Naive thymus-derived CD4-positive, alpha-beta T cell (primary cell): ENCODE measurements around the gene PTPRR. TPM values are rescaled to one million over a fixed set of nuclear protein-coding genes. Genes with fewer than 3 reads are reported as not detected.

Experiments
- ATAC-seq: fragments of 150-1000 bp; cut with Tn5 transposase; 2 replicates; pipeline ENCODE4 v1.10.0; 2021; ENCODE audit warnings: mild to moderate bottlenecking, moderate library complexity
- CTCF ChIA-PET: fragments of 350-600 bp; sonication (Branson Sonifier 250); formaldehyde crosslinking; loops from one replicate; lab custom pipeline; 2021; ENCODE audit warnings: antibody characterized with exemption; lab: Charles Lee
- POLR2A ChIA-PET: fragments of 350-600 bp; sonication (Branson Sonifier 250); formaldehyde crosslinking; loops from one replicate; lab custom pipeline; 2021; ENCODE audit warnings: antibody characterized with exemption, inconsistent platforms; lab: Charles Lee
- DNase-seq, 9 donors: peaks; one replicate each; pipeline versions ENCODE4 v3.0.0 to v3.0.0-alpha.2; 2020 to 2022; ENCODE audit warnings: mixed read lengths in 1 of 9
- H3K27ac ChIP-seq: one replicate; pipeline ENCODE4 v1.7.0; 2013; ENCODE audit warnings: mild to moderate bottlenecking, low read depth, low read length, moderate library complexity
- H3K27me3 ChIP-seq, 2 donors: one replicate each; pipeline ENCODE4 v1.7.0; 2013; ENCODE audit warnings: low read length in 2 of 2, mild to moderate bottlenecking in 2 of 2, moderate library complexity in 2 of 2; ENCODE audit not compliant: control insufficient read depth in 2 of 2, insufficient read depth in 2 of 2
- H3K36me3 ChIP-seq, 3 experiments: 1 replicate in 2 of 3; 2 replicates in 1 of 3; pipeline ENCODE4 v1.7.0; 2013; ENCODE audit warnings: low read length in 3 of 3, mild to moderate bottlenecking in 3 of 3, moderate library complexity in 1 of 3; ENCODE audit not compliant: insufficient read depth in 3 of 3, control insufficient read depth in 2 of 3
- H3K4me1 ChIP-seq, 2 donors: one replicate each; pipeline ENCODE4 v1.7.0; 2013; ENCODE audit warnings: low read length in 2 of 2, mild to moderate bottlenecking in 2 of 2, moderate library complexity in 1 of 2; ENCODE audit not compliant: control insufficient read depth in 2 of 2, insufficient read depth in 2 of 2
- H3K4me3 ChIP-seq: 2 replicates; pipeline ENCODE4 v1.7.0; 2013; ENCODE audit warnings: mild to moderate bottlenecking, low read length
- H3K9me3 ChIP-seq, 3 experiments: 1 replicate in 2 of 3; 2 replicates in 1 of 3; pipeline ENCODE4 v1.7.0; 2013; ENCODE audit warnings: low read length in 3 of 3; ENCODE audit not compliant: control insufficient read depth in 2 of 3
- H3K27ac Mint-ChIP-seq, 9 donors: one replicate each; pipeline ENCODE4 v1.8.0; 2020 to 2022; ENCODE audit warnings: mixed read lengths in 9 of 9, mild to moderate bottlenecking in 8 of 9, moderate library complexity in 5 of 9, inconsistent platforms in 2 of 9
- H3K27me3 Mint-ChIP-seq, 5 donors: one replicate each; pipeline ENCODE4 v1.8.0; 2021 to 2022; ENCODE audit warnings: mixed read lengths in 5 of 5, mild to moderate bottlenecking in 1 of 5
- H3K36me3 Mint-ChIP-seq, 5 donors: one replicate each; pipeline ENCODE4 v1.8.0; 2020 to 2022; ENCODE audit warnings: mixed read lengths in 5 of 5, mild to moderate bottlenecking in 3 of 5, inconsistent platforms in 1 of 5
- H3K4me1 Mint-ChIP-seq, 7 donors: one replicate each; pipeline ENCODE4 v1.8.0; 2020 to 2022; ENCODE audit warnings: mixed read lengths in 7 of 7, mild to moderate bottlenecking in 3 of 7, inconsistent platforms in 1 of 7
- H3K4me3 Mint-ChIP-seq, 10 donors: one replicate each; pipeline ENCODE4 v1.8.0; 2020 to 2022; ENCODE audit warnings: mild to moderate bottlenecking in 10 of 10, mixed read lengths in 10 of 10, moderate library complexity in 6 of 10, inconsistent platforms in 2 of 10
- H3K9me3 Mint-ChIP-seq, 11 donors: one replicate each; pipeline ENCODE4 v1.8.0; 2020 to 2022; ENCODE audit warnings: mixed read lengths in 11 of 11, mild to moderate bottlenecking in 4 of 11, inconsistent platforms in 1 of 11, moderate library complexity in 1 of 11
- intact Hi-C, 2 donors: fragments of 100-400 bp; cut with micrococcal nuclease; formaldehyde crosslinking; loops; one replicate each; pipeline ENCODE4 v1.15.1; 2023
- polyA plus RNA-seq, 2 donors: library from polyadenylated mRNA; unstranded; fragments of 300-500 nt; fragmentation: Illumina TruSeq; gene quantifications; one replicate each; pipeline ENCODE4 v1.2.3, GENCODE V29; 2021
- total RNA-seq, 6 experiments: library from RNA in 5 of 6; stranded (reverse) in 5 of 6; gene quantifications; 1 replicate in 5 of 6; 2 replicates in 1 of 6; pipeline ENCODE4 v1.2.3 and lab custom pipeline; 2021 to 2026

PTPRR gene
- total and polyA plus RNA-seq, 7 experiments from 2014 or later = not detected

DNA sequence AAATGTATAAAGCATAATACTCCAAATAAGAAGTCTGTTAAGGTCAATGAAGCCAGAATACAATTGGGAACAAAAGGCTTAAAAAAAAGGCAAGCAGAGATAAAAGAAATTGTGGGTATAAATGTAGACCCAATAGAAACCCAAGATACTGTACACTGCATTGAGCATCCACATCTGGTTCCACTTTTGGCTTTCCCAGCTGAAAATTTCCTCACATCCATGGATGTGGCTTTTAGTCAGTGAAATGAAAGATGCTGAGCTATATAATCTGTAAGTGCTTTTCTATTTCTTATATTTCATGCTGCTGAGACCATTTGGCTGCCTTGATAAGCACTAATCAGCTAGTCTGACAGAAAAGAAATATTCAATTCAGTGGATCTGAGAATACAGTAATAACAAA is 83.5 kb downstream of the PTPRR start:
- ChIA-PET CTCF (no interaction called here), POLR2A (no interaction called here)
- H3K9me3 ChIP-seq = no peaks in the 10 kb centered on the region
- Mint-ChIP-seq H3K27ac (no peak overlapping the region), H3K4me1 (no peaks in the 10 kb centered on the region), H3K9me3 (peaks cover 0 to 5% (median 0%) of the 10 kb centered on the region in 11 donors), H3K36me3 (no peaks in the 10 kb centered on the region), H3K27me3 (peaks cover 0 to 9% (median 0%) of the 10 kb centered on the region in 5 donors), H3K4me3 (no peak overlapping the region)
- no peaks in the 10 kb centered on the region for H3K36me3 ChIP-seq
- DNase-seq (no peak), ATAC-seq (no peak)
- H3K27ac ChIP-seq = no peak overlapping the region
- no peak overlapping the region for H3K4me3 ChIP-seq
- no peaks in the 10 kb centered on the region for H3K4me1 ChIP-seq
- intact Hi-C loops = no loop called here
- no peaks in the 10 kb centered on the region for H3K27me3 ChIP-seq

DNA sequence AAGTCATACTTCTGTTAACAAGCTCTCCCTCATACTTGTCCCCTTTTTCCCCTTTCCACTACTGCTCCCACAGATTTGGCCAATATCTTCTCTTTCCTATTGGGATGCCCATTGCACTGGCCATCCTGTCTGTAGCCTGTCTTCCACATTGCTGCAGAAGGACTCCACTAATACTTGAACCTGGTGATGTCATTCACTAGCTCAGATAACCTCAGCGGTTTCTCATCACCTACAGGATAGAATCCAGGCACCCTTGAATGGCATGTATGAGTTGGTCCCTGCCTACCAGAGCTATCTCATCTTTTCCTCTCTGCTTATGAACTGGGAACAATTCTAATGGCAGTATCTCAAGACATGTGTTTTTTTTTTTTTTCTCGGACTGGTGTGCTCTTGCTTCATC is 84.6 kb downstream of the PTPRR start:
- CTCF ChIA-PET = no interaction called here
- Histone ChIP-seq H3K27ac (no peak overlapping the region), H3K27me3 (no peaks in the 10 kb centered on the region), H3K9me3 (no peaks in the 10 kb centered on the region), H3K4me3 (no peak overlapping the region), H3K4me1 (no peaks in the 10 kb centered on the region), H3K36me3 (no peaks in the 10 kb centered on the region)
- intact Hi-C loops = no loop called here
- ATAC-seq (no peak), DNase-seq (no peak)
- no peaks in the 10 kb centered on the region for H3K4me1 Mint-ChIP-seq
- peaks cover 0 to 9% (median 0%) of the 10 kb centered on the region in 5 donors for H3K27me3 Mint-ChIP-seq
- H3K27ac Mint-ChIP-seq = no peak overlapping the region
- H3K36me3 Mint-ChIP-seq = no peaks in the 10 kb centered on the region
- POLR2A ChIA-PET = no interaction called here
- H3K4me3 Mint-ChIP-seq = no peak overlapping the region
- peaks cover 0 to 5% (median 0%) of the 10 kb centered on the region in 11 donors for H3K9me3 Mint-ChIP-seq

DNA sequence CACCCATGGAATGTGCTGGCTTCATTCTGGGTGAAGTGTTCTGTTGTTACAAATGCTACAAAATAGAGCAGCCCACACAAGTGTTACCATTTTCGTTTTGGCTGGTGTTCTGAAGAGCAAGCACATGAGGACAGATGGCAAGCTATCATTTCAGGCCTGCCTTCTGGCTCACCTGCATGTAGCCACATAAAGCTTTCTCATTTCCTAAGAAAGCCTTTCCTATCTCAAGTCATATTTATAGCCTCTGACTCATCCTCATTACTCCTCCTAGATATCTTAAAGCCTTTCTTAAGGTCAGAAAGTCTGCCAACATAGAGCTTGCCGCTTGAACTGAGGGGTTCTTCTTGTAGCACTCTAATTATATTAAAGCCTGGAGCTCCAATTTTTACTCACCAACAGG is 89.0 kb downstream of the PTPRR start:
- Mint-ChIP-seq H3K27ac (no peak overlapping the region), H3K4me1 (no peaks in the 10 kb centered on the region), H3K9me3 (peaks cover 0 to 6% (median 0%) of the 10 kb centered on the region in 11 donors), H3K36me3 (no peaks in the 10 kb centered on the region), H3K27me3 (peaks cover 0 to 8% (median 0%) of the 10 kb centered on the region in 5 donors), H3K4me3 (no peak overlapping the region)
- no peak for ATAC-seq
- H3K27me3 ChIP-seq = no peaks in the 10 kb centered on the region
- ChIA-PET CTCF (no interaction called here), POLR2A (no interaction called here)
- no peak overlapping the region for H3K4me3 ChIP-seq
- H3K4me1 ChIP-seq = no peaks in the 10 kb centered on the region
- DNase-seq = no peak
- H3K9me3 ChIP-seq = no peaks in the 10 kb centered on the region
- H3K36me3 ChIP-seq = no peaks in the 10 kb centered on the region
- intact Hi-C loops = no loop called here
- H3K27ac ChIP-seq = no peak overlapping the region

DNA sequence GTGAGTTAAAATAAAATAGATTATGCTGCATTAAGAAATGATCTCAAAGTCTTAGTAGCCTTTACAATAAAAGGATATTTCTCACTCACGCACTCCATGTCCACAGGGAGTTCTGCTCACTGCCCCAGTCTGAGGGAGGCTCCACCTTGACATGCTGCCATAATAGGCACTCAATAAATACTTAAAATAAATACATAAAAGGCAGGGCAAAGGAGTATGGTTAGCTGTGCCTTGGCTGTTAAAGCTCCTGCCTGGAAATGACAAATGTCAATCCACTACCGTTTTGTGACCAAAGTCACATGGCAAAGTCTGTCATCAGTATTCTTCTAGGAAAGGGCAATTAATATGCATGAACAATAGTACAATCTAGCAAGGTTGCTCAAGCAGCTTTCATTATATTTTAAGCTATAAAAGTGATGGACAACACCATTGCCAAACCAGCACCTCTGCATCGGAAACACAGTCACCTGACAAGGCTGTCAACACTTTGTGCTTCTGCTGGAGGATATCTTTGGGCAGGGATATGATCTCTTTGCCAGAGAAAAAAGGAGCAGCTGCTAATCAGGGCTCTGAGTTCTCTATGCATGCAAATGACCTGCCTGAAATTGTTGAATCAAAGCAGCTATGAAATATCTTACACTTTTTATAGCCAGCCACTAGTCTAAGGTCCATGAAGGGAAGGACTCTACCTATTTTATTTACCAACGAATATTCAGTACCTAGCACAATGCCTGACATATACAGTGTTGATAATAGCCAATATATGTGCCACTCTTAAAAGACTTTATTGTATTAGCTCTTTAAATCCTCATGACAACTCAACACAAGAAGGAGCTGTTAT is 90.1 kb downstream of the PTPRR start:
- H3K4me1 Mint-ChIP-seq = no peaks in the 10 kb centered on the region
- no peaks in the 10 kb centered on the region for H3K36me3 Mint-ChIP-seq
- H3K4me3 ChIP-seq = no peak overlapping the region
- no peaks in the 10 kb centered on the region for H3K36me3 ChIP-seq
- no peaks in the 10 kb centered on the region for H3K4me1 ChIP-seq
- no peak overlapping the region for H3K4me3 Mint-ChIP-seq
- intact Hi-C loops = no loop called here
- peaks cover 0 to 8% (median 0%) of the 10 kb centered on the region in 5 donors for H3K27me3 Mint-ChIP-seq
- no peaks in the 10 kb centered on the region for H3K27me3 ChIP-seq
- DNase-seq (no peak), ATAC-seq (no peak)
- ChIA-PET CTCF (no interaction called here), POLR2A (no interaction called here)
- peaks cover 0 to 9% (median 0%) of the 10 kb centered on the region in 11 donors for H3K9me3 Mint-ChIP-seq
- no peaks in the 10 kb centered on the region for H3K9me3 ChIP-seq
- no peak overlapping the region for H3K27ac Mint-ChIP-seq
- H3K27ac ChIP-seq = no peak overlapping the region

DNA sequence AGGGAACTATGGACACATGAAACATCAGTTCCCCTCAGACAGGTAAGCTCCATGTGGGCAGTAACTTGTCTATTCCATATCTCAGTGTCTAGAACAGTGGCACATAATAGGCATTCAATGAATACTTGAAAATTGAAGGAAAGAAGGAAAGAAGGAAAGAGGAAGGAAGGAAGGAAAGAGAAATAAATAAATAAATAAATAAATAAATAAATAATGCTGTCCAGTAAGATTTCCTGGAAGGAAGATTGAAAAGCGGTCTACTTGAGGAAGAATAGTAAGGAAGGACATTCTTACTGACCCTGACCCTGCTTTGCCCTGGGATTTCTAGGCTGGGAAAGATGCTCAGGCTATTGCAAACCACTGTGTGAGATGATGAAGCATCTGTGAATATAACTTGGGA is 91.5 kb downstream of the PTPRR start:
- Histone ChIP-seq H3K27me3 (no peaks in the 10 kb centered on the region), H3K36me3 (no peaks in the 10 kb centered on the region), H3K27ac (no peak overlapping the region), H3K4me3 (no peak overlapping the region), H3K9me3 (no peaks in the 10 kb centered on the region), H3K4me1 (no peaks in the 10 kb centered on the region)
- intact Hi-C loops = no loop called here
- peaks cover 0 to 8% (median 0%) of the 10 kb centered on the region in 5 donors for H3K27me3 Mint-ChIP-seq
- POLR2A ChIA-PET = no interaction called here
- DNase-seq = no peak
- no peaks in the 10 kb centered on the region for H3K4me1 Mint-ChIP-seq
- no peak overlapping the region for H3K27ac Mint-ChIP-seq
- peaks cover 0 to 10% (median 0%) of the 10 kb centered on the region in 11 donors for H3K9me3 Mint-ChIP-seq
- CTCF ChIA-PET = no interaction called here
- ATAC-seq = no peak
- no peaks in the 10 kb centered on the region for H3K36me3 Mint-ChIP-seq
- no peak overlapping the region for H3K4me3 Mint-ChIP-seq

DNA sequence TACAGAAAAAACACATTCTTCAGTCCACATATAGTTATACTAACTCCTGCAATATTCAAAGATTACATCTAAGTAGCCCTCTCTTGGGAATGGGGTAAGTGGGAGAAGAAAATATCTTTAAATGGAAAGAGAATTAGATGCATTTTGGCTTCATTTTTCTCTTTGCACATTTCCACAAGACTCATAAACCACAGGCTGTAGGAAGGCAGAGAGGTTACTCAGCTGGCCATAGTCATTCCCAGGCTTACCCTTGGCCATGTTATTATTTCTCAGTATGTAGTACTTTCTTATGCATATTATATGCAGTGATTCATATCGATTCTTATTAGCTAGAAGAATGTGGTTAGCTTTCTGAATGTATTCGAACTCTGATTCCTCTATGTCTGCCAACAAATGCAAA is 92.2 kb downstream of the PTPRR start:
- H3K27me3 ChIP-seq = no peaks in the 10 kb centered on the region
- H3K4me1 Mint-ChIP-seq = no peaks in the 10 kb centered on the region
- DNase-seq (no peak), ATAC-seq (no peak)
- no peaks in the 10 kb centered on the region for H3K36me3 ChIP-seq
- intact Hi-C loops = no loop called here
- ChIA-PET POLR2A (no interaction called here), CTCF (interaction anchor here (0.6 kb wide), 1 partner anchor 943 kb away, joined by 3 read pairs; no protein-coding TSS in a partner anchor)
- no peaks in the 10 kb centered on the region for H3K4me1 ChIP-seq
- H3K27me3 Mint-ChIP-seq = peaks cover 0 to 8% (median 0%) of the 10 kb centered on the region in 5 donors
- no peak overlapping the region for H3K27ac Mint-ChIP-seq
- peaks cover 0 to 10% (median 0%) of the 10 kb centered on the region in 11 donors for H3K9me3 Mint-ChIP-seq
- no peak overlapping the region for H3K27ac ChIP-seq
- no peaks in the 10 kb centered on the region for H3K36me3 Mint-ChIP-seq
- H3K9me3 ChIP-seq = no peaks in the 10 kb centered on the region
- H3K4me3 Mint-ChIP-seq = no peak overlapping the region
- H3K4me3 ChIP-seq = no peak overlapping the region

DNA sequence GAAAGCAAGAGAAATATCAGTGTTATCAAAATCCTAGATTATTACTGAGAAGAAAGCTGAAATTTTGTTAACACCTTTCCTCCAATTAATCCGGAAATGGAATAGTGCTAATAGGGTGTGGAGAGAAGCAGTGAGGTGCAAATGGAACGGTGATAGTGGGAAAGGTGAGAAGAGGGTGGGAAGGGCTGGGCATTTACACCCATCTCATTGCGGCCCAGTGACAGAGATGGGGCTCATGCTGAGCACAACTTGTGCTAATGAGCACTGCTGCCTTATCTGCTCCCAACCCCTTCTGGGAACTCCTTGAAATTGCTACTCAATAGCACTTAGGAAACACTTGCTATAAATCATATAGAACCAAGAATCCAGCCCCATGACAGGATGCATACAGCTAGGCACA is 94.4 kb downstream of the PTPRR start:
- intact Hi-C loops = no loop called here
- Histone ChIP-seq H3K4me1 (no peaks in the 10 kb centered on the region), H3K27me3 (no peaks in the 10 kb centered on the region), H3K27ac (no peak overlapping the region), H3K9me3 (no peaks in the 10 kb centered on the region), H3K4me3 (no peak overlapping the region), H3K36me3 (no peaks in the 10 kb centered on the region)
- Mint-ChIP-seq H3K36me3 (no peaks in the 10 kb centered on the region), H3K4me1 (no peaks in the 10 kb centered on the region), H3K27me3 (peaks cover 0 to 3% (median 0%) of the 10 kb centered on the region in 5 donors), H3K9me3 (peaks cover 0 to 7% (median 0%) of the 10 kb centered on the region in 11 donors), H3K27ac (no peak overlapping the region), H3K4me3 (no peak overlapping the region)
- POLR2A ChIA-PET = no interaction called here
- no peak for ATAC-seq
- DNase-seq = no peak
- CTCF ChIA-PET = no interaction called here
